IMR-90 (cell line): Measurements from ENCODE around the gene SIDT1. TPM values are rescaled to one million over a fixed set of nuclear protein-coding genes. Genes with fewer than 3 reads are reported as not detected.

ENCODE experiments used
- ATAC-seq: fragments of 200-7000 bp; cut with Tn5 transposase; 2 replicates; pipeline ENCODE4 v1.9.1; 2020; ENCODE audit warnings: low read depth, mild to moderate bottlenecking, moderate library complexity
- BruUV-seq: library from RNA; stranded (reverse); fragments of 400-500 nt; replicated peaks from 2 replicates; lab custom pipeline; 2021; lab: Mats Ljungman, UMichigan
- CTCF ChIA-PET: fragments of 300-600 bp; formaldehyde crosslinking; extraction: SDS; loops from one replicate; lab custom pipeline; 2021; ENCODE audit warnings: antibody characterized with exemption; lab: Yijun Ruan, JAX
- POLR2A ChIA-PET: fragments of 300-600 bp; sonication (Branson Sonifier 250); formaldehyde crosslinking; loops from one replicate; lab custom pipeline; 2022; ENCODE audit warnings: antibody characterized with exemption; ENCODE audit not compliant: unreplicated experiment; lab: Charles Lee
- DNase-seq: peaks from one replicate; pipeline ENCODE4 v3.0.0; 2013
- H2AFZ ChIP-seq: replicated peaks from 2 replicates; pipeline ENCODE3; 2013; ENCODE audit warnings: low read length, mild to moderate bottlenecking; ENCODE audit not compliant: poor library complexity
- H2AK5ac ChIP-seq: 2 replicates; pipeline ENCODE4 v1.6.1; 2013; ENCODE audit warnings: low read depth, low read length, inconsistent platforms
- H2AK9ac ChIP-seq: replicated peaks from 2 replicates; pipeline ENCODE3; 2013; ENCODE audit warnings: mild to moderate bottlenecking, low read depth, low read length, moderate library complexity; ENCODE audit not compliant: poor library complexity
- H2BK120ac ChIP-seq: 2 replicates; pipeline ENCODE4 v1.6.1; 2013; ENCODE audit warnings: low read depth, low read length, inconsistent platforms
- H2BK15ac ChIP-seq: 3 replicates; pipeline ENCODE4 v1.6.1; 2013; ENCODE audit warnings: low read depth, low read length, inconsistent platforms
- H2BK20ac ChIP-seq: 2 replicates; pipeline ENCODE4 v1.6.1; 2013; ENCODE audit warnings: low read depth, mild to moderate bottlenecking, inconsistent platforms, low read length, moderate library complexity
- H2BK5ac ChIP-seq: 2 replicates; pipeline ENCODE4 v1.6.1; 2013; ENCODE audit warnings: mild to moderate bottlenecking, low read depth, low read length, inconsistent platforms; ENCODE audit not compliant: poor library complexity, severe bottlenecking
- H3K14ac ChIP-seq: replicated peaks from 2 replicates; pipeline ENCODE4 v1.6.1; 2013; ENCODE audit warnings: low read depth, low read length, inconsistent platforms
- H3K18ac ChIP-seq: 2 replicates; pipeline ENCODE4 v1.6.1; 2013; ENCODE audit warnings: low read depth, low read length, control low read depth
- H3K23ac ChIP-seq: 2 replicates; pipeline ENCODE4 v1.6.1; 2013; ENCODE audit warnings: low read depth, low read length, inconsistent platforms
- H3K27ac ChIP-seq: 2 replicates; pipeline ENCODE4 v1.5.1; 2013; ENCODE audit warnings: mild to moderate bottlenecking, control low read depth, low read length; ENCODE audit not compliant: insufficient read depth
- H3K27me3 ChIP-seq: 2 replicates; pipeline ENCODE4 v1.6.1; 2013; ENCODE audit warnings: low read length; ENCODE audit not compliant: control insufficient read depth, insufficient read depth
- H3K36me3 ChIP-seq: 2 replicates; pipeline ENCODE4 v1.6.1; 2013; ENCODE audit warnings: low read length, mixed read lengths; ENCODE audit not compliant: control insufficient read depth, insufficient read depth
- H3K4ac ChIP-seq: 2 replicates; pipeline ENCODE4 v1.6.1; 2013; ENCODE audit warnings: low read depth, low read length, inconsistent platforms
- H3K4me1 ChIP-seq: 2 replicates; pipeline ENCODE4 v1.6.1; 2013; ENCODE audit warnings: low read length, mixed read lengths; ENCODE audit not compliant: control insufficient read depth, insufficient read depth
- H3K4me2 ChIP-seq: 2 replicates; pipeline ENCODE4 v1.6.1; 2013; ENCODE audit warnings: low read depth, mild to moderate bottlenecking, control low read depth, low read length, moderate library complexity
- H3K4me3 ChIP-seq: 2 replicates; pipeline ENCODE4 v1.5.1; 2013; ENCODE audit warnings: low read depth, mild to moderate bottlenecking, control low read depth, low read length, moderate library complexity; ENCODE audit not compliant: insufficient read depth
- H3K56ac ChIP-seq: 2 replicates; pipeline ENCODE4 v1.6.1; 2013; ENCODE audit warnings: low read length, inconsistent platforms; ENCODE audit not compliant: insufficient read depth; ENCODE audit errors: extremely low read depth
- H3K79me1 ChIP-seq, 2 experiments: 2 replicates each; pipeline ENCODE4 v1.6.1; 2013; ENCODE audit warnings: low read length in 2 of 2, inconsistent platforms in 1 of 2, low read depth in 1 of 2
- H3K9ac ChIP-seq: 2 replicates; pipeline ENCODE4 v1.6.1; 2013; ENCODE audit warnings: low read depth, low read length, control low read depth
- H3K9me1 ChIP-seq: 2 replicates; pipeline ENCODE4 v1.6.1; 2013; ENCODE audit warnings: low read length, inconsistent platforms; ENCODE audit not compliant: insufficient read depth
- H3K9me3 ChIP-seq: 2 replicates; pipeline ENCODE4 v1.6.1; 2013; ENCODE audit warnings: low read length; ENCODE audit not compliant: control insufficient read depth, insufficient read depth
- H4K20me1 ChIP-seq: 2 replicates; pipeline ENCODE4 v1.6.1; 2013; ENCODE audit warnings: low read length, inconsistent platforms; ENCODE audit not compliant: insufficient read depth
- H4K5ac ChIP-seq: 2 replicates; pipeline ENCODE4 v1.6.1; 2013; ENCODE audit warnings: mild to moderate bottlenecking, low read depth, low read length, control low read depth
- H4K8ac ChIP-seq, 2 experiments: 2 replicates each; pipeline ENCODE4 v1.6.1; 2013; ENCODE audit warnings: low read depth in 2 of 2, low read length in 2 of 2, control low read depth in 1 of 2, inconsistent platforms in 1 of 2
- H4K91ac ChIP-seq: 2 replicates; pipeline ENCODE4 v1.6.1; 2013; ENCODE audit warnings: low read depth, low read length, inconsistent platforms; ENCODE audit not compliant: insufficient read depth
- BHLHE40 ChIP-seq: fragments of 150-350 bp; IDR thresholded peaks from 2 replicates; pipeline ENCODE4 v1.6.1; 2016; ENCODE audit warnings: mild to moderate bottlenecking, low read depth, low read length
- FOS ChIP-seq: fragments of 150-350 bp; IDR thresholded peaks from 2 replicates; pipeline ENCODE4 v1.6.1; 2016; ENCODE audit warnings: low read depth, low read length
- MAFK ChIP-seq: IDR thresholded peaks from 2 replicates; pipeline ENCODE4 v1.6.1; 2012; ENCODE audit warnings: low read depth, low read length, improper control_type of control experiment
- MAZ ChIP-seq: IDR thresholded peaks from 2 replicates; pipeline ENCODE4 v1.6.1; 2012; ENCODE audit warnings: low read depth, mild to moderate bottlenecking, low read length, improper control_type of control experiment, moderate library complexity, borderline replicate concordance
- MXI1 ChIP-seq: IDR thresholded peaks from 2 replicates; pipeline ENCODE4 v1.6.1; 2012; ENCODE audit warnings: low read depth, mild to moderate bottlenecking, low read length, moderate library complexity, borderline replicate concordance
- POLR2A ChIP-seq: IDR thresholded peaks from 2 replicates; pipeline ENCODE4 v1.6.1; 2012; ENCODE audit warnings: mild to moderate bottlenecking, low read depth, low read length
- RAD21 ChIP-seq: IDR thresholded peaks from 2 replicates; pipeline ENCODE4 v1.6.1; 2012; ENCODE audit warnings: low read length, improper control_type of control experiment
- RCOR1 ChIP-seq: IDR thresholded peaks from 2 replicates; pipeline ENCODE4 v1.6.1; 2012; ENCODE audit warnings: mild to moderate bottlenecking, low read length, improper control_type of control experiment; ENCODE audit not compliant: insufficient replicate concordance
- WGBS, 2 experiments: methylation state at CpG; one replicate each; pipeline versions ENCODE4 v1.1.5 to v1.1.7; 2013; ENCODE audit warnings: missing lambda C conversion rate in 2 of 2; ENCODE audit not compliant: insufficient read length in 1 of 2; ENCODE audit errors: extremely low coverage in 2 of 2; 5-methylcytosine and 5-hydroxymethylcytosine counted together
- dilution Hi-C: fragments of 300-500 bp; cut with HindIII; formaldehyde crosslinking; loops from one replicate; pipeline ENCODE4 v1.14.3; 2018; ENCODE audit warnings: low sequenced_read_pairs; ENCODE audit not compliant: unreplicated experiment
- in situ Hi-C: fragments of 300-500 bp; cut with MboI; formaldehyde crosslinking; loops from 3 replicates; pipeline ENCODE4 v1.14.3; 2019; ENCODE audit warnings: low sequenced_read_pairs, inconsistent platforms, mixed read lengths
- intact Hi-C: fragments of 100-400 bp; cut with micrococcal nuclease; formaldehyde crosslinking; loops from 2 replicates; pipeline ENCODE4 v1.10.0; 2022
- polyA plus RNA-seq, 3 experiments: library from polyadenylated mRNA; depleted of rRNA; stranded (reverse); fragments of >200 nt; gene quantifications; 2 replicates each; pipeline ENCODE4 v1.2.3, GENCODE V29; 2012; ENCODE audit warnings: low replicate concordance in 1 of 3
- total RNA-seq: library from RNA; depleted of rRNA; stranded (reverse); fragments of >200 nt; gene quantifications from 2 replicates; pipeline ENCODE4 v1.2.3, GENCODE V29; 2012
- TF ChIP-seq, protein P1 (sequence below): fragments of 150-350 bp; IDR thresholded peaks from 2 replicates; pipeline ENCODE4 v1.6.1; 2016; ENCODE audit warnings: low read depth, mild to moderate bottlenecking, low read length, moderate library complexity, borderline replicate concordance
- TF ChIP-seq, protein P2 (sequence below): fragments of 150-350 bp; IDR thresholded peaks from 2 replicates; pipeline ENCODE4 v1.6.1; 2017; ENCODE audit warnings: mild to moderate bottlenecking, antibody characterized with exemption, low read length, low read depth
- TF ChIP-seq, protein P3 (sequence below): conservative IDR thresholded peaks from 2 replicates; pipeline ENCODE4 v1.5.1; 2012; ENCODE audit warnings: mild to moderate bottlenecking, low read depth, low read length, improper control_type of control experiment

The SIDT1 gene
- total and polyA plus RNA-seq, 2 of the 4 experiments (the other 2 are of a cell fraction) = not detected

DNA sequence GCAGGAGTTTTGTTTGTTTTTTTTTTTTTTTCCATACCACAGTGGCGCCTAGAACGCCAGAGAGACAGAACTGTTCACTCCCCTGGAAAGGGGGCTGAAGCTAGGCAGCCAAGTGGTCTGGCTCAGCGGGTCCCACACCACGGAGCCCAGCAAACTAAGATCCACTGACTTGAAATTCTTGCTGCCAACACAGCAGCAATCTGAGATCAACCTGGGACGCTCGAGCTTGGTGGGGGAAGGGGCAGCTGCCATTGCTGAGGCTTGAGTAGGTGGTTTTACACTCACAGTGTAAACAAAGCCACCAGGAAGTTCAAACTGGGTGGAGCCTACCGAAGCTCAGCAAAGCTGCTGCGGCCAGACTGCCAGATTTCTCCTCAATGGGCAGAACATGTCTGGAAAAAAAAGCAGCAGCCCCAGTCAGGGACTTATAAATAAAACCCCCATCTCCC, 47.2 kb upstream of the SIDT1 start:
- ChIA-PET CTCF (no interaction called here), POLR2A (no interaction called here)
- ATAC-seq = no peak
- Histone ChIP-seq H4K20me1 (no peaks in the 10 kb centered on the region), H3K27me3 (no peaks in the 10 kb centered on the region), H3K4me1 (no peaks in the 10 kb centered on the region), H3K14ac (no peak overlapping the region), H2BK20ac (no peak overlapping the region), H2BK120ac (no peak overlapping the region), H3K4me2 (no peak overlapping the region), H3K9ac (no peak overlapping the region), H3K79me1 (no peaks in the 10 kb centered on the region), H3K9me3 (no peaks in the 10 kb centered on the region), H3K4me3 (no peak overlapping the region), H2AFZ (no peak overlapping the region), H3K36me3 (no peaks in the 10 kb centered on the region), H3K27ac (no peak overlapping the region), H4K8ac (no peak overlapping the region), H4K5ac (no peak overlapping the region), H2AK5ac (no peak overlapping the region), H2BK5ac (no peak overlapping the region), H3K4ac (no peak overlapping the region), H2BK15ac (no peak overlapping the region), H3K56ac (no peak overlapping the region), H4K91ac (no peak overlapping the region), H3K9me1 (no peaks in the 10 kb centered on the region), H2AK9ac (no peak overlapping the region), H3K18ac (no peak overlapping the region), H3K23ac (no peak overlapping the region)
- no TSS peak for BruUV-seq
- no CpG with 5 or more reads among the region's 8 CpGs for WGBS, 2 experiments
- intact Hi-C loops (no loop called here), in situ Hi-C loops (no loop called here), dilution Hi-C loops (no loop called here)
- TF ChIP-seq RAD21 (no peak), RCOR1 (no peak), BHLHE40 (no peak), POLR2A (no peak), MXI1 (no peak), MAZ (no peak), FOS (no peak), MAFK (no peak)
- TF ChIP-seq, protein P1, sequence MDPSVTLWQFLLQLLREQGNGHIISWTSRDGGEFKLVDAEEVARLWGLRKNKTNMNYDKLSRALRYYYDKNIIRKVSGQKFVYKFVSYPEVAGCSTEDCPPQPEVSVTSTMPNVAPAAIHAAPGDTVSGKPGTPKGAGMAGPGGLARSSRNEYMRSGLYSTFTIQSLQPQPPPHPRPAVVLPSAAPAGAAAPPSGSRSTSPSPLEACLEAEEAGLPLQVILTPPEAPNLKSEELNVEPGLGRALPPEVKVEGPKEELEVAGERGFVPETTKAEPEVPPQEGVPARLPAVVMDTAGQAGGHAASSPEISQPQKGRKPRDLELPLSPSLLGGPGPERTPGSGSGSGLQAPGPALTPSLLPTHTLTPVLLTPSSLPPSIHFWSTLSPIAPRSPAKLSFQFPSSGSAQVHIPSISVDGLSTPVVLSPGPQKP = no peak
- TF ChIP-seq, protein P2, sequence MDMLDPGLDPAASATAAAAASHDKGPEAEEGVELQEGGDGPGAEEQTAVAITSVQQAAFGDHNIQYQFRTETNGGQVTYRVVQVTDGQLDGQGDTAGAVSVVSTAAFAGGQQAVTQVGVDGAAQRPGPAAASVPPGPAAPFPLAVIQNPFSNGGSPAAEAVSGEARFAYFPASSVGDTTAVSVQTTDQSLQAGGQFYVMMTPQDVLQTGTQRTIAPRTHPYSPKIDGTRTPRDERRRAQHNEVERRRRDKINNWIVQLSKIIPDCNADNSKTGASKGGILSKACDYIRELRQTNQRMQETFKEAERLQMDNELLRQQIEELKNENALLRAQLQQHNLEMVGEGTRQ = no peak
- TF ChIP-seq, protein P3, sequence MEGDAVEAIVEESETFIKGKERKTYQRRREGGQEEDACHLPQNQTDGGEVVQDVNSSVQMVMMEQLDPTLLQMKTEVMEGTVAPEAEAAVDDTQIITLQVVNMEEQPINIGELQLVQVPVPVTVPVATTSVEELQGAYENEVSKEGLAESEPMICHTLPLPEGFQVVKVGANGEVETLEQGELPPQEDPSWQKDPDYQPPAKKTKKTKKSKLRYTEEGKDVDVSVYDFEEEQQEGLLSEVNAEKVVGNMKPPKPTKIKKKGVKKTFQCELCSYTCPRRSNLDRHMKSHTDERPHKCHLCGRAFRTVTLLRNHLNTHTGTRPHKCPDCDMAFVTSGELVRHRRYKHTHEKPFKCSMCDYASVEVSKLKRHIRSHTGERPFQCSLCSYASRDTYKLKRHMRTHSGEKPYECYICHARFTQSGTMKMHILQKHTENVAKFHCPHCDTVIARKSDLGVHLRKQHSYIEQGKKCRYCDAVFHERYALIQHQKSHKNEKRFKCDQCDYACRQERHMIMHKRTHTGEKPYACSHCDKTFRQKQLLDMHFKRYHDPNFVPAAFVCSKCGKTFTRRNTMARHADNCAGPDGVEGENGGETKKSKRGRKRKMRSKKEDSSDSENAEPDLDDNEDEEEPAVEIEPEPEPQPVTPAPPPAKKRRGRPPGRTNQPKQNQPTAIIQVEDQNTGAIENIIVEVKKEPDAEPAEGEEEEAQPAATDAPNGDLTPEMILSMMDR = no peak
- no peak for DNase-seq
